BLaER1 treated with 17β-estradiol and CSF1 and Interleukin-3, amounts not matched to agents 10 nM and 100 nM (cell line): ENCODE data around the gene FLRT2.
A peak's percentile ranks its signal among the peaks of the same experiment; 100 is the strongest.

Experiments used
- H3K27ac ChIP-seq, 11 experiments: shearing (Covaris generic); formaldehyde crosslinking; 2 replicates each; pipeline ENCODE4 v1.8.1; 2022
- H3K27me3 ChIP-seq, 11 experiments: shearing (Covaris generic); formaldehyde crosslinking; 2 replicates each; pipeline ENCODE4 v1.8.1; 2022
- H3K36me3 ChIP-seq, 11 experiments: shearing (Covaris generic); formaldehyde crosslinking; 2 replicates each; pipeline ENCODE4 v1.8.1; 2022
- H3K4me1 ChIP-seq, 10 experiments: shearing (Covaris generic); formaldehyde crosslinking; 2 replicates each; pipeline ENCODE4 v1.8.1; 2022
- H3K4me2 ChIP-seq, 11 experiments: shearing (Covaris generic); formaldehyde crosslinking; 2 replicates each; pipeline ENCODE4 v1.8.1; 2022
- H3K4me3 ChIP-seq, 10 experiments: shearing (Covaris generic); formaldehyde crosslinking; 2 replicates each; pipeline ENCODE4 v1.8.1; 2022
- H3K9ac ChIP-seq, 11 experiments: shearing (Covaris generic); formaldehyde crosslinking; 2 replicates each; pipeline ENCODE4 v1.8.1; 2022
- H3K9me3 ChIP-seq, 11 experiments: shearing (Covaris generic); formaldehyde crosslinking; replicated peaks in 1 of 11; 2 replicates each; pipeline ENCODE4 v1.8.1; 2022
- H4K20me1 ChIP-seq, 11 experiments: shearing (Covaris generic); formaldehyde crosslinking; 2 replicates each; pipeline ENCODE4 v1.8.1; 2022
- Cebpa-rat ChIP-seq, 11 experiments: shearing (Covaris generic); IDR thresholded peaks; 2 replicates each; pipeline ENCODE4 v1.8.1; 2022

The FLRT2 gene

GRCh38 chr14:85564841-85565527 is 35.0 kb downstream of the FLRT2 start:
- no peak overlapping the region for H3K9ac ChIP-seq
- H4K20me1 ChIP-seq, result no peaks in the 10 kb centered on the region
- peaks cover 0 to 11% (median 0%) of the 10 kb centered on the region in 11 experiments; a peak in 2 of 22 replicates for H3K9me3 ChIP-seq
- H3K27me3 ChIP-seq, result no peaks in the 10 kb centered on the region
- TF ChIP-seq Cebpa-rat (IDR thresholded peaks at IDR 0.05), result no peak
- H3K27ac ChIP-seq, result no peak overlapping the region
- no peaks in the 10 kb centered on the region for H3K36me3 ChIP-seq
- H3K4me3 ChIP-seq, result no peak overlapping the region
- H3K4me2 ChIP-seq, result no peak overlapping the region
- H3K4me1 ChIP-seq, result peaks cover 0 to 28% (median 0%) of the 10 kb centered on the region in 10 experiments; a peak in 5 of 20 replicates

GRCh38 chr14:85565862-85566296 is 35.9 kb downstream of the FLRT2 start:
- no peaks in the 10 kb centered on the region for H3K36me3 ChIP-seq
- H3K9me3 ChIP-seq, result peaks cover 0 to 11% (median 0%) of the 10 kb centered on the region in 11 experiments; a peak in 2 of 22 replicates
- TF ChIP-seq Cebpa-rat (IDR thresholded peaks at IDR 0.05), result no peak
- peaks cover 0 to 29% (median 0%) of the 10 kb centered on the region in 10 experiments; a peak in 5 of 20 replicates for H3K4me1 ChIP-seq
- H3K4me3 ChIP-seq, result no peak overlapping the region
- H3K4me2 ChIP-seq, result no peak overlapping the region
- H3K9ac ChIP-seq, result no peak overlapping the region
- no peak overlapping the region for H3K27ac ChIP-seq
- H3K27me3 ChIP-seq, result no peaks in the 10 kb centered on the region
- no peaks in the 10 kb centered on the region for H4K20me1 ChIP-seq

GRCh38 chr14:85566603-85567002 is 36.7 kb downstream of the FLRT2 start:
- H4K20me1 ChIP-seq, result no peaks in the 10 kb centered on the region
- peaks cover 0 to 11% (median 0%) of the 10 kb centered on the region in 11 experiments; a peak in 2 of 22 replicates for H3K9me3 ChIP-seq
- H3K27me3 ChIP-seq, result no peaks in the 10 kb centered on the region
- H3K4me2 ChIP-seq, result no peak overlapping the region
- TF ChIP-seq Cebpa-rat (IDR thresholded peaks at IDR 0.05), result no peak
- H3K9ac ChIP-seq, result no peak overlapping the region
- no peaks in the 10 kb centered on the region for H3K36me3 ChIP-seq
- peaks cover 0 to 32% (median 0%) of the 10 kb centered on the region in 10 experiments; a peak in 5 of 20 replicates for H3K4me1 ChIP-seq
- H3K4me3 ChIP-seq, result no peak overlapping the region
- no peak overlapping the region for H3K27ac ChIP-seq

- H3K4me1 ChIP-seq, result peaks cover 21 to 75% (median 31%) of the 10 kb centered on the region in 10 experiments
Measured at GRCh38 chr14:85572011-85572410, 42.1 kb downstream of the FLRT2 start.

GRCh38 chr14:85572845-85573244 is 42.9 kb downstream of the FLRT2 start:
- no peaks in the 10 kb centered on the region for H3K36me3 ChIP-seq
- H3K4me3 ChIP-seq, result no peak overlapping the region
- H3K4me2 ChIP-seq, result peak overlapping the region in 7 of 11 experiments; percentile 3 to 67 (median 29); a peak in 9 of 22 replicates
- H3K9me3 ChIP-seq, result no peaks in the 10 kb centered on the region
- peaks cover 29 to 83% (median 40%) of the 10 kb centered on the region in 10 experiments for H3K4me1 ChIP-seq
- TF ChIP-seq Cebpa-rat (IDR thresholded peaks at IDR 0.05), result no peak
- H3K27me3 ChIP-seq, result no peaks in the 10 kb centered on the region
- peak overlapping the region in 5 of 11 experiments; percentile 3 to 62 (median 43); a peak in 9 of 22 replicates for H3K27ac ChIP-seq
- H4K20me1 ChIP-seq, result no peaks in the 10 kb centered on the region
- no peak overlapping the region; a peak in 1 of 22 replicates for H3K9ac ChIP-seq

More at GRCh38 chr14:85572011-85572410, 42.1 kb downstream of the FLRT2 start:
- Histone ChIP-seq H3K27me3 (no peaks in the 10 kb centered on the region), H3K36me3 (no peaks in the 10 kb centered on the region), H3K4me3 (no peak overlapping the region), H3K27ac (peak overlapping the region in 3 of 11 experiments; percentile 43 to 62 (median 50); a peak in 6 of 22 replicates), H3K9me3 (no peaks in the 10 kb centered on the region), H4K20me1 (no peaks in the 10 kb centered on the region), H3K9ac (no peak overlapping the region), H3K4me2 (peak overlapping the region in 3 of 11 experiments; percentile 29 to 67 (median 63); a peak in 6 of 22 replicates)
- TF ChIP-seq Cebpa-rat (IDR thresholded peaks at IDR 0.05), result no peak

GRCh38 chr14:85573406-85573805 is 43.5 kb downstream of the FLRT2 start:
- H3K4me2 ChIP-seq, result peak overlapping the region; percentile 3 to 67 (median 37); a peak in 15 of 22 replicates
- peaks cover 30 to 86% (median 40%) of the 10 kb centered on the region in 10 experiments for H3K4me1 ChIP-seq
- no peaks in the 10 kb centered on the region for H3K9me3 ChIP-seq
- peak overlapping the region in 5 of 11 experiments; percentile 7 to 62 (median 39); a peak in 5 of 22 replicates for H3K27ac ChIP-seq
- no peaks in the 10 kb centered on the region for H3K27me3 ChIP-seq
- no peaks in the 10 kb centered on the region for H3K36me3 ChIP-seq
- H3K9ac ChIP-seq, result no peak overlapping the region
- no peaks in the 10 kb centered on the region for H4K20me1 ChIP-seq
- no peak overlapping the region for H3K4me3 ChIP-seq
- TF ChIP-seq Cebpa-rat (IDR thresholded peaks at IDR 0.05), result no peak

- Histone ChIP-seq H3K4me3 (no peak overlapping the region), H3K36me3 (no peaks in the 10 kb centered on the region), H3K9ac (no peak overlapping the region), H4K20me1 (no peaks in the 10 kb centered on the region), H3K27ac (no peak overlapping the region; a peak in 1 of 22 replicates), H3K4me1 (peaks cover 30 to 86% (median 40%) of the 10 kb centered on the region in 10 experiments), H3K9me3 (no peaks in the 10 kb centered on the region; a peak in 1 of 22 replicates), H3K4me2 (peak overlapping the region in 8 of 11 experiments; percentile 7 to 86 (median 64); a peak in 13 of 22 replicates), H3K27me3 (no peaks in the 10 kb centered on the region)
- TF ChIP-seq Cebpa-rat (IDR thresholded peaks at IDR 0.05), result no peak
Measured at GRCh38 chr14:85574853-85575616, 45.1 kb downstream of the FLRT2 start.

- Histone ChIP-seq H3K36me3 (no peaks in the 10 kb centered on the region), H3K4me2 (peak overlapping the region in 9 of 11 experiments; percentile 7 to 86 (median 62); a peak in 14 of 22 replicates), H3K4me3 (no peak overlapping the region), H3K9me3 (peaks cover 0 to 2% (median 0%) of the 10 kb centered on the region in 11 experiments; a peak in 2 of 22 replicates), H3K27me3 (no peaks in the 10 kb centered on the region), H4K20me1 (no peaks in the 10 kb centered on the region), H3K4me1 (peaks cover 30 to 91% (median 40%) of the 10 kb centered on the region in 10 experiments), H3K27ac (peak overlapping the region in 1 of 11 experiments; percentile 73; a peak in 1 of 22 replicates), H3K9ac (no peak overlapping the region)
- no peak for TF ChIP-seq Cebpa-rat (IDR thresholded peaks at IDR 0.05)
Measured at GRCh38 chr14:85575617-85575898, 45.6 kb downstream of the FLRT2 start.

GRCh38 chr14:85576218-85576617 is 46.3 kb downstream of the FLRT2 start:
- H3K27ac ChIP-seq, result peak overlapping the region in 5 of 11 experiments; percentile 56 to 73 (median 65); a peak in 5 of 22 replicates
- H3K4me2 ChIP-seq, result peak overlapping the region; percentile 51 to 86 (median 74); a peak in 21 of 22 replicates
- peaks cover 30 to 97% (median 40%) of the 10 kb centered on the region in 10 experiments for H3K4me1 ChIP-seq
- H3K9ac ChIP-seq, result peak overlapping the region in 1 of 11 experiments; percentile 4; a peak in 1 of 22 replicates
- no peaks in the 10 kb centered on the region for H3K36me3 ChIP-seq
- no peak for TF ChIP-seq Cebpa-rat (IDR thresholded peaks at IDR 0.05)
- H4K20me1 ChIP-seq, result no peaks in the 10 kb centered on the region
- H3K27me3 ChIP-seq, result no peaks in the 10 kb centered on the region
- peaks cover 0 to 8% (median 0%) of the 10 kb centered on the region in 11 experiments; a peak in 5 of 22 replicates for H3K9me3 ChIP-seq
- no peak overlapping the region for H3K4me3 ChIP-seq
